Measurements from ENCODE around the gene MAP7. TPM values are rescaled to one million over a fixed set of nuclear protein-coding genes. Genes with fewer than 3 reads are reported as not detected.

MAP7 gene
- total and polyA plus RNA-seq, 9 of the 15 experiments (the other 6 are each of a cell fraction or from before 2014, with no cell fraction given), result 0.76 to 7.7 (median 3.9) TPM

DNA sequence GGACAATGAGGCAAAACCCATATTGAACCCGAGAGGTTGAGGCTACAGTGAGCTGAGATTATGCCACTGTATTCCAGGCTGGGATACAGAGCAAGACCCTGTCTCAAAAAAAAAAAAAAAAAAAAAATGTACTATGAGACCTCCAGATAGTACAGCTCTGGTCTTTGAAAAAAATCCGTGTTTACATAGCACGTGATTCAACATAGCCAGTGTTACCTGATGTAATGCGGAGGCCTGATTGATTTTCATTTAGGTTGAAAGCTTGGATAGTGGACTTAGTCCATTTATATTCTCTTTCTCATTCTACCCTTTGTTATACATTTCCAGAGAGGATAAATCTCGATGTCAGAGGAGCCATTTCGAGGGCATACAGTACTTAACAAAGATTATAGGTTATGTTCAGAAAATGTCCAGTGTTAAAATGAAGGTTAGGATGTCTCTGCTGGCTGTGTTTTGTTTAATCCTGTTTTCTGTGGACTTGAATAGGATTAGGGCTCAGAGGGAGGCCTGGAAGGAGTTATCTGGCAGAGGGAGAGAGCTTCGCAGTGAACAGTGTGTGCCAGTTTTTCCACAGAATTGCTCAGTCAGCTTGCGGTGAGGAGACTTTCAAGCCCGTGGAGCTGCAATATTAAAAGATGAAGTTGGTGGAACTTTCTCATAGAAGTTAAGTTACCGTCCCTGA is 226.7 kb downstream of the MAP7 start:
- BruUV-seq (replicated peaks), result no TSS peak
- H3K27me3 ChIP-seq (ENCODE audit: control insufficient read depth in 2 of 2, insufficient read depth in 2 of 2, low read length in 2 of 2), result peaks cover 10 to 14% of the 10 kb centered on the region in 2 experiments; a peak in 4 of 5 replicates
- no peaks in the 10 kb centered on the region for H4K20me1 ChIP-seq (replicated peaks; ENCODE audit: control insufficient read depth, insufficient read depth, low read length)
- H3K27ac ChIP-seq (ENCODE audit: extremely low read depth, low read depth, low read length), result no peak overlapping the region
- H3K4me1 ChIP-seq (replicated peaks in 1 of 2; ENCODE audit: control insufficient read depth in 2 of 2, insufficient read depth in 2 of 2, low read length in 2 of 2), result no peaks in the 10 kb centered on the region
- intact Hi-C loops (cut with micrococcal nuclease), result no loop called here
- no peak overlapping the region for H3K4me3 ChIP-seq
- H3K79me2 ChIP-seq (ENCODE audit: control insufficient read depth, insufficient read depth, low read length), result no peaks in the 10 kb centered on the region
- no peak overlapping the region for H3K4me2 ChIP-seq (ENCODE audit: insufficient read depth, low read length)
- ATAC-seq (no peak), FAIRE-seq (no peak), DNase-seq (ENCODE audit: extremely low read depth in 1 of 4, low spot score in 3 of 4) (no peak)
- no peak overlapping the region for H2AFZ ChIP-seq (ENCODE audit: low read depth, low read length)
- CTCF ChIA-PET (ENCODE audit: low intra/inter-chr PET ratio), result interaction anchor here (0.6 kb wide), 1 partner anchor 163 kb away, joined by 3 read pairs; no protein-coding TSS in a partner anchor
- in situ Hi-C loops (cut with MboI), result no loop called here
- POLR2A ChIA-PET, result interaction anchor here (1.0 to 4.3 kb wide), 7 partner anchors 10 to 73 kb away, joined by 3 to 18 read pairs (median 4); partner anchors contain the start of gene BCLAF1
- H3K9me1 ChIP-seq (ENCODE audit: control insufficient read depth, insufficient read depth, low read length), result no peaks in the 10 kb centered on the region
- H3K9me3 ChIP-seq (replicated peaks; ENCODE audit: control insufficient read depth, insufficient read depth, low read depth, low read length), result no peaks in the 10 kb centered on the region
- H3K9ac ChIP-seq (ENCODE audit: insufficient read depth in 1 of 2, low read depth in 2 of 2, low read length in 2 of 2), result no peak overlapping the region
- no peaks in the 10 kb centered on the region for H3K36me3 ChIP-seq (ENCODE audit: control insufficient read depth, insufficient read depth, low read length)
- 12% methylated on average over 10 of the region's 10 CpGs for WGBS (ENCODE audit: insufficient coverage, low coverage, missing lambda C conversion rate)
- TF ChIP-seq CGGBP1 (CRISPR knock-in tag; IDR thresholded peaks at IDR 0.05) (no peak), MTA1 (IDR thresholded peaks at IDR 0.05; ENCODE audit: borderline replicate concordance) (no peak), SMARCB1 (IDR thresholded peaks at IDR 0.05; ENCODE audit: insufficient read length, low read depth) (no peak), HSF4 (CRISPR knock-in tag; IDR thresholded peaks at IDR 0.05; ENCODE audit: borderline replicate concordance) (no peak), FOXP4 (CRISPR knock-in tag; IDR thresholded peaks at IDR 0.05; ENCODE audit: borderline replicate concordance) (no peak), MED1 (CRISPR knock-in tag; IDR thresholded peaks at IDR 0.05; ENCODE audit: borderline replicate concordance) (no peak), NEUROD1 (IDR thresholded peaks at IDR 0.05; ENCODE audit: borderline replicate concordance, low read depth, low read length, partially characterized antibody) (no peak), KAT8 (IDR thresholded peaks at IDR 0.05; ENCODE audit: low read depth) (no peak), CEBPZ (IDR thresholded peaks at IDR 0.05; ENCODE audit: borderline replicate concordance, low read depth, low read length) (no peak), POU5F1 (IDR thresholded peaks at IDR 0.05; ENCODE audit: borderline replicate concordance, low read depth, low read length, partially characterized antibody) (no peak), NFE2 (IDR thresholded peaks at IDR 0.05; ENCODE audit: low read depth) (no peak)
- TF ChIP-seq, protein P1, sequence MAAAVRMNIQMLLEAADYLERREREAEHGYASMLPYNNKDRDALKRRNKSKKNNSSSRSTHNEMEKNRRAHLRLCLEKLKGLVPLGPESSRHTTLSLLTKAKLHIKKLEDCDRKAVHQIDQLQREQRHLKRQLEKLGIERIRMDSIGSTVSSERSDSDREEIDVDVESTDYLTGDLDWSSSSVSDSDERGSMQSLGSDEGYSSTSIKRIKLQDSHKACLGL (CRISPR knock-in tag; IDR thresholded peaks at IDR 0.05; ENCODE audit: borderline replicate concordance, poor library complexity, severe bottlenecking), result no peak
